HL-60 (cell line): ENCODE data around the gene ADAMTS7.

Experiments used
- DNase-seq, 2 experiments: peaks; one replicate each; pipeline ENCODE4 v3.0.0-alpha.2; 2010 to 2020; ENCODE audit warnings: low read depth in 1 of 2, low spot score in 1 of 2
- H3K27ac ChIP-seq: fragments of 250-450 bp; sonication (Bioruptor Pico); replicated peaks from 2 replicates; pipeline ENCODE4 v1.5.1; 2020; ENCODE audit warnings: mild to moderate bottlenecking, moderate library complexity
- H3K27me3 ChIP-seq: fragments of 250-450 bp; sonication (Bioruptor Pico); 2 replicates; pipeline ENCODE4 v1.5.1; 2021; ENCODE audit warnings: mild to moderate bottlenecking, moderate library complexity; ENCODE audit not compliant: insufficient read depth, poor library complexity, severe bottlenecking
- H3K4me3 ChIP-seq: replicated peaks from 2 replicates; pipeline ENCODE4 v1.5.1; 2011; ENCODE audit warnings: mild to moderate bottlenecking, control low read depth, low read length; ENCODE audit not compliant: insufficient read depth
- GABPA ChIP-seq: IDR thresholded peaks from 2 replicates; pipeline ENCODE4 v1.6.1; 2012; ENCODE audit warnings: low read depth
- POLR2AphosphoS5 ChIP-seq: IDR thresholded peaks from 2 replicates; pipeline ENCODE4 v1.6.1; 2012; ENCODE audit warnings: low read depth
- SPI1 ChIP-seq: IDR thresholded peaks from 2 replicates; pipeline ENCODE4 v1.6.1; 2012; ENCODE audit warnings: low read depth, mild to moderate bottlenecking, borderline replicate concordance
- TF ChIP-seq, protein P1 (sequence below): IDR thresholded peaks from 2 replicates; pipeline ENCODE4 v1.6.1; 2012; ENCODE audit warnings: low read depth; ENCODE audit not compliant: insufficient replicate concordance
- TF ChIP-seq, protein P2 (sequence below): IDR thresholded peaks from one replicate; pipeline ENCODE4 v1.5.1; 2011; ENCODE audit warnings: low read length, control low read depth, inconsistent platforms; ENCODE audit not compliant: insufficient read depth

Gene ADAMTS7

DNA sequence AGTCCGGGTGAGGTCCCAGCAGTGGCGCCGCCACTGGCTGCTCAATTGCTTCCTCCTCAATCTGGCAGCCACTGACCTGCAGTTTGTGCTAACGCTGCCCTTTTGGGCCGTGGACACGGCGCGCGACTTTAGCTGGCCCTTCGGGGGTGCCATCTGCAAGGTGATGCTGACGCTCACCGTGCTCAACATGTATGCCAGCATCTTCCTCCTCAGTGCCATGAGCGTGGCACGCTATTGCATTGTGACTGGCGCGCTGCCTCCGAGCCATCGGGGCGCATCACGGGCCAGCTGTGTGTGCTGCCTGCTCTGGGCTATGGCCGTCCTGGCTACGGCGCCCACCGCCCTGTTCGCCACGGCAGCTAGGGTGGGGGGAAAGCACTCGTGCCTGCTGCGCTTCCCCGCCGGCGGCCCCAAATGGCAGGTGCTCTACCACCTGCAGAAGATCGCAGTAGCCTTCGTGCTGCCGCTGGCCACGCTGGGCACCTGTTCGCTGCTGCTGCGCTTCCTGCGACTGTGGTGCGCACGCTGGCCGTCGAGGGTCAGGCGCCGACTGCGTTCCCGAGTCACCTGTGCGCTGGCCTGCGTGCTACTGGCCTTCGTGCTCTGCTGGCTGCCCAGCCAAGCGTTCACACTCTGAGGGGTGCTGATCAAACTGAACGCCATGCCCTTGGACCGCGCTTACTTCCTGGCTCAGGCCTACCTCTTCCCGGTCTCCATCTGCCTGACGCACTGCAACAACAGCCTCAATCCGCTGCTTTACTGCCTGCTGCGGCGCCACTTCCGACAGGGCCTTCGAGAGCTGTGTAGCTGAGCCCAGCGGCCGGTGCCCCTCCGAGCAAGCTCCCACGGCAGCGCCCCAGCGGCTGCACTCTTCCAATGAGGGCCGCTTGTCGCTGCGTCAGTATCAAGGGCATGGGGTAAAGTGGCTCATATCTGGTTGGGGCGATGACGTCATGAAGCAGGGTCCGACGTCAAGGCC is 20.3 kb upstream of the ADAMTS7 start:
- Histone ChIP-seq H3K4me3 (no peak overlapping the region), H3K27me3 (no peaks in the 10 kb centered on the region), H3K27ac (no peak overlapping the region)
- TF ChIP-seq, protein P1, sequence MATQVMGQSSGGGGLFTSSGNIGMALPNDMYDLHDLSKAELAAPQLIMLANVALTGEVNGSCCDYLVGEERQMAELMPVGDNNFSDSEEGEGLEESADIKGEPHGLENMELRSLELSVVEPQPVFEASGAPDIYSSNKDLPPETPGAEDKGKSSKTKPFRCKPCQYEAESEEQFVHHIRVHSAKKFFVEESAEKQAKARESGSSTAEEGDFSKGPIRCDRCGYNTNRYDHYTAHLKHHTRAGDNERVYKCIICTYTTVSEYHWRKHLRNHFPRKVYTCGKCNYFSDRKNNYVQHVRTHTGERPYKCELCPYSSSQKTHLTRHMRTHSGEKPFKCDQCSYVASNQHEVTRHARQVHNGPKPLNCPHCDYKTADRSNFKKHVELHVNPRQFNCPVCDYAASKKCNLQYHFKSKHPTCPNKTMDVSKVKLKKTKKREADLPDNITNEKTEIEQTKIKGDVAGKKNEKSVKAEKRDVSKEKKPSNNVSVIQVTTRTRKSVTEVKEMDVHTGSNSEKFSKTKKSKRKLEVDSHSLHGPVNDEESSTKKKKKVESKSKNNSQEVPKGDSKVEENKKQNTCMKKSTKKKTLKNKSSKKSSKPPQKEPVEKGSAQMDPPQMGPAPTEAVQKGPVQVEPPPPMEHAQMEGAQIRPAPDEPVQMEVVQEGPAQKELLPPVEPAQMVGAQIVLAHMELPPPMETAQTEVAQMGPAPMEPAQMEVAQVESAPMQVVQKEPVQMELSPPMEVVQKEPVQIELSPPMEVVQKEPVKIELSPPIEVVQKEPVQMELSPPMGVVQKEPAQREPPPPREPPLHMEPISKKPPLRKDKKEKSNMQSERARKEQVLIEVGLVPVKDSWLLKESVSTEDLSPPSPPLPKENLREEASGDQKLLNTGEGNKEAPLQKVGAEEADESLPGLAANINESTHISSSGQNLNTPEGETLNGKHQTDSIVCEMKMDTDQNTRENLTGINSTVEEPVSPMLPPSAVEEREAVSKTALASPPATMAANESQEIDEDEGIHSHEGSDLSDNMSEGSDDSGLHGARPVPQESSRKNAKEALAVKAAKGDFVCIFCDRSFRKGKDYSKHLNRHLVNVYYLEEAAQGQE = no peak
- TF ChIP-seq, protein P2, sequence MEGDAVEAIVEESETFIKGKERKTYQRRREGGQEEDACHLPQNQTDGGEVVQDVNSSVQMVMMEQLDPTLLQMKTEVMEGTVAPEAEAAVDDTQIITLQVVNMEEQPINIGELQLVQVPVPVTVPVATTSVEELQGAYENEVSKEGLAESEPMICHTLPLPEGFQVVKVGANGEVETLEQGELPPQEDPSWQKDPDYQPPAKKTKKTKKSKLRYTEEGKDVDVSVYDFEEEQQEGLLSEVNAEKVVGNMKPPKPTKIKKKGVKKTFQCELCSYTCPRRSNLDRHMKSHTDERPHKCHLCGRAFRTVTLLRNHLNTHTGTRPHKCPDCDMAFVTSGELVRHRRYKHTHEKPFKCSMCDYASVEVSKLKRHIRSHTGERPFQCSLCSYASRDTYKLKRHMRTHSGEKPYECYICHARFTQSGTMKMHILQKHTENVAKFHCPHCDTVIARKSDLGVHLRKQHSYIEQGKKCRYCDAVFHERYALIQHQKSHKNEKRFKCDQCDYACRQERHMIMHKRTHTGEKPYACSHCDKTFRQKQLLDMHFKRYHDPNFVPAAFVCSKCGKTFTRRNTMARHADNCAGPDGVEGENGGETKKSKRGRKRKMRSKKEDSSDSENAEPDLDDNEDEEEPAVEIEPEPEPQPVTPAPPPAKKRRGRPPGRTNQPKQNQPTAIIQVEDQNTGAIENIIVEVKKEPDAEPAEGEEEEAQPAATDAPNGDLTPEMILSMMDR = no peak
- TF ChIP-seq SPI1 = no peak
- DNase-seq = no peak

GRCh38 chr15:78830514-78831228 is 19.4 kb upstream of the ADAMTS7 start:
- Histone ChIP-seq H3K4me3 (no peak overlapping the region), H3K27ac (no peak overlapping the region)

GRCh38 chr15:78828920-78829319 is 17.7 kb upstream of the ADAMTS7 start:
- no peak overlapping the region for H3K4me3 ChIP-seq
- DNase-seq = no peak
- no peaks in the 10 kb centered on the region for H3K27me3 ChIP-seq
- no peak for TF ChIP-seq GABPA
- H3K27ac ChIP-seq = no peak overlapping the region

More at GRCh38 chr15:78830514-78831228, 19.4 kb upstream of the ADAMTS7 start:
- DNase-seq = no peak
- TF ChIP-seq POLR2AphosphoS5 (no peak), GABPA (no peak), SPI1 (no peak)
- TF ChIP-seq, protein P2 = no peak
- TF ChIP-seq, protein P1 = no peak
- no peaks in the 10 kb centered on the region for H3K27me3 ChIP-seq

GRCh38 chr15:78822514-78822913 is 11.2 kb upstream of the ADAMTS7 start:
- no peaks in the 10 kb centered on the region for H3K27me3 ChIP-seq
- H3K4me3 ChIP-seq = no peak overlapping the region
- TF ChIP-seq, protein P1 = no peak
- DNase-seq = no peak
- H3K27ac ChIP-seq = no peak overlapping the region
